GM18505 (cell line): ENCODE measurements around the gene SH2D6.

ENCODE experiments used
- ATAC-seq: cut with Tn5 transposase; IDR thresholded peaks from one replicate; pipeline ENCODE4 v1.9.1; 2021; ENCODE audit not compliant: unreplicated experiment
- POLR2A ChIP-seq: IDR thresholded peaks from 4 replicates; pipeline ENCODE4 v1.6.1; 2011; ENCODE audit warnings: borderline replicate concordance; ENCODE audit not compliant: insufficient read depth, insufficient read length; ENCODE audit errors: extremely low read depth

SH2D6 gene

DNA sequence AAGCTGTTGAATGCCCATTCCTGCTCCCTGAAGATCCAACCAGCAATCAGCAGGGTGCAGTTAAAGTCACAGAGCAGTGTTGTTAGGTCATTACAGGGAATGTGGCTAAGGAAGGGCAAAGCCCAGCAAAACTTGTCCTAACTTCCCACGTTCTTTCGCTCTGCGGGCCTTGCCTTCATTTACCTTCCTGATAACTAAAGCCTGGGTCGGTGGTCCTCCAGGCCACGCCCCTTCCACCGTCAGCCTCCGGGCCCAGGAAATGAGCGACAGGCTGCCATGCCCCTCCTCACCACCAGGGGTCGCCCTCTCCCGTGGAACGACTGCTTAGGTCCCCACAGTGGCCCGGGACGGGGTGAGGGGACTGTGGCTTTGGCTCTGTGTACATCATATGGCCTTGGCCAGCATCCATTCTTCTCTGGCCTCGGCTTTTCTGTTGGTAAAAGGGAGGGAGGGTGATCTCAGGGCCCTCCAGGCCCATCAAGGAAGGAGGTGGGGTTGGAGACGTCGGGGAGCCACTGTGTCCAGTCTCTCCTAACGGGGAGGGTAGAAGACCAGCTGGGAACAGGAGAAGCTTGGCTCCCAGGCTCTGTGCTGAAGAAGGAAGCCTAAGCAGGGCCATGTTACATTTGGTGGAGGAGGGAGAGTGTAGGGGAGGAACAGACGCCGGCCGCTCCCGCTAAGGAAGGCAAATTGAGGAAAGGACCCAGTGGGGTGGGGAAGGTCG, 2.2 kb downstream of the SH2D6 start:
- ATAC-seq: peak; percentile 56
- no peak for TF ChIP-seq POLR2A

DNA sequence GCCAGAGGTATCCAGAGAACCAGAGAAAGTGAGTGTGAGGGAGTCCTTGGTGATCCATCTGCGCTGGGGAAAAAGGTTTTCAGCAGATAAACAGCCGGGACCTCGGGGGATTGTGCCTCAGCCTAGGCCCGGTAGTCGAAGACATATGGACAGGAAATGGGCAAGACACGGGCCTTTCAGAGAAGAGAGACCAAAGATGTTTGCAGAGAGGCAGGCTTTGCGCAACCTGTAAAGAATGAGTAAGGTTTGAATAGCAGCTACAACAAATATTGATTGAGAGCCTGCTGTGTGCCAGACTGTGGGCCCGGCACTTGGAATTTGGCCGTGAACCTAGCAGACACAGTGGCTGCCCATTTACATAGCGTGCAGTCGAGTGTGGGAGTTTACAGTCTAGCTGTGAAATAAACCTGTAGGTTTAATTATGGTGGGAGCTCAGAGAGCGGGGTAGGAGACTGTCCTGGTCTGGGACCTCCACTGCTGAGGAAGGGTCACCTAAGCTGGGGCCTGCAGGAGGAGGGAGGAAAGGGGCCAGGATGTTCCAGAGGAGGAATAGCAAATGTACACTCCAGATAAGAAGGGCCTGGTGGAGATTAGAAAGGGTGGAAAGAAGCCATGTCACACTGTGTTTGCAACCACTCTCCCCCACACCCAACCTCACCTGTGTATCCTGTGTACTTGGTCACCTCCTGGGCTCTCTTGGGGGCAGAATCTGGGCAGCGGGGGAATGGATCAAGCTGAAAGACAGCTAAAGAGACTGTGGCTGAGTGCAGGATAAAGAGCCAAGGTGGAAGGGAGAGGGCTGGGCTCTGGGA, 3.0 kb downstream of the SH2D6 start:
- TF ChIP-seq POLR2A: no peak
- no peak for ATAC-seq

DNA sequence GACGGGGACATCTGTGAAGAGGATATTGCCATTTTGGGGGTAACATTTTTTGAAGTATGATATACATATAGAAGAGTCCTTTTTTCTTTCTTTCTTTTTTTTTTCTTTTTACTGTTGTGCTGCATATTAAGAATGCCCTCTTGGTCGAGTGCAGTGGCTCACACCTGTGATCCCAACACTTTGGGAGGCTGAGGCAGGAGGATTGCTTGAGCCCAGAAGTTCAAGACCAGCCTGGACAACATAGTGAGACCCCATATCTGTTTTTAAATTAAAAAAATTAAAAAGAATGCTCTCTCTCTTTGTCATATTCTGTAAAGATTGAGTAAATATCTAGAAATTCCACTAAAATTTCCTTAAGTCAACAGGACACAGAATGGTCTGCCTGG, 3.6 kb downstream of the SH2D6 start:
- TF ChIP-seq POLR2A: no peak
- ATAC-seq: no peak

DNA sequence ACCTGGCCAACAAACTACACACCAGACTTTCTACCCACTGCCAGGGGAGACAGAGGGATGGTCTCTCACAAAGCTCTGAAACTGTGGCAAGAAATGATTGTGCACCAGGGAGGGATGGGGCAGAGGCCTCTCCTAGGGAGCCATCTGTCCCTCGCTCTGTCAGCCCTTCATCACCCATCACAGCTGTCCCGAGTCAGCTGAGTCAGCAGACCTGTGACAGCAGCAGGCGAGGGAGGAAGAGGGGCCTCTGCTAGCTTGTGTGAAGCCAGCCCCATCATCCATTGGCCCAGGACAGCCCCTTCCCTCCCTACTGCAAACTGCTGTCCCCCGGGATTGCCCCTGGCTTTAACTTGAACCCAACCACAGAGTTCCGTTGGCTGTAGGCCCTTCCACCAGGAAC, 5.0 kb downstream of the SH2D6 start:
- TF ChIP-seq POLR2A: no peak
- ATAC-seq: no peak

DNA sequence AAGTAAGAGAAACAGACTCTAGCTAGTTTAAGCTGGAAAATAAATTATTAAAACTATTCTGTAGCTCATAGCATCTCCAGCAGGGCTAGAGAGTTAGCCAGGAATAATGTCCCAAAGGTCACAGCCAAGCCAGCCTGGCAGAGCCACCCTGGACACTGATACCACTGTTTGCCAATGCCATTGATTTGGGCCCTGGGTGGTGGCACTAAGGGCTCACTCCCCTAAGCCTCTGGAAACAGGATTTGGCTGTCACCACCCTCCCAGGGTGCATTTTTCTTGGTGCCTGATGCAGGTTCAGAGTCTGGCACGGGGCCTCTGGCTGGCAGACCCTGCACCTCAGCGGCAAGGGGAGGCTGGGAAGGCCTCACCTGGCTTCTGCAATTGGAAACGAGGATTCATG, 7.1 kb downstream of the SH2D6 start:
- no peak for ATAC-seq
- TF ChIP-seq POLR2A: no peak

DNA sequence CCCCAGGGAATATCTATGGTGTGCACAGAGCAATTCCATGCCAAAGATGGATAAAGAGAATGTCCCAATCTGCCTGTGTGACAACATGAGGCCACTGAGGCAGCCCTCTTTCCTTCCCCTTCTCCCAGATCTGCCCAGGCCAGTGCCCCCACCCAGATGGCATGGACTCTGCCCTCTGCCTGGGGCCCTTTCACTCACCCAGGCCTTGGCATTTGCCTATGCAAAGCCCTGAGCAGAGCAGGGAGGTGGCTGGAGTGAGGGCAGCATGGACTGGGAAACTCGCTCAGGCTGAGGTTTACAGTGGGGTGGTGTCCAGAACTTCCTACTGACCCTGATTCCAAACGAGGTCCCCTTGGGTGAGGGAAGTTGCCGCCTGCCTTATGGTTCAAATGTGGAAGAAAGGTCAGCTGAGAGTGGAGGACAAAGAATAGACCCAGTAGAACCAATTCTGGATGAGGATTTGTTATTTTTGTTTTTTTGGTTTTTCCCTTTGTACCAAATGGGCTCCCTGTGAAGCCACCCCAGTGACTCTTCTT, 8.9 kb downstream of the SH2D6 start:
- TF ChIP-seq POLR2A: no peak
- no peak for ATAC-seq

DNA sequence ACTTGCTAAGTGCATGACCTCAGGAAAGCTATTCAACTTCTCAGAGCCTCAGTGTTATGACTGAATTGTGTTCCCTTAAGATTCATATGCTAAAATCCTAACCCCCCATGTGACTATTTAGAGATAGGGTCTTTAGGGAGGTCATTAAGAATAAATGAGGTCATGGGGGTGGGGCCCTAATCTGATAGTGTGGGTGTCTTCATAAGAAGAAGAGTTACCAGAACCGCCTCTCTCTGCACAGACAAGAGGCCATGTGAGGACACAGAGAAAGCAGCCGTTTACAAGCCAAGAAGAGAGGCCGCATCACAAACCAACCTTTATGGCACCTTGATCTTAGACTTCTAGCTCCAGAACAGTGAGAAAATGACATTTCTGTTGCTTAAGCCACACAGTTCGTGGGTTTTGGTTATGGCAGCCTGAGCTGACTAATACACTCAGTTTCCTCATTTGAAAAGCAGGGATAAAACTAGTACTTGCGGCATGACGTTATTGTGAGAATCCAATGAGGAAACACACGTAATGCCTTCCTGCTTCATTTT, 9.9 kb downstream of the SH2D6 start:
- no peak for ATAC-seq
- TF ChIP-seq POLR2A: no peak

DNA sequence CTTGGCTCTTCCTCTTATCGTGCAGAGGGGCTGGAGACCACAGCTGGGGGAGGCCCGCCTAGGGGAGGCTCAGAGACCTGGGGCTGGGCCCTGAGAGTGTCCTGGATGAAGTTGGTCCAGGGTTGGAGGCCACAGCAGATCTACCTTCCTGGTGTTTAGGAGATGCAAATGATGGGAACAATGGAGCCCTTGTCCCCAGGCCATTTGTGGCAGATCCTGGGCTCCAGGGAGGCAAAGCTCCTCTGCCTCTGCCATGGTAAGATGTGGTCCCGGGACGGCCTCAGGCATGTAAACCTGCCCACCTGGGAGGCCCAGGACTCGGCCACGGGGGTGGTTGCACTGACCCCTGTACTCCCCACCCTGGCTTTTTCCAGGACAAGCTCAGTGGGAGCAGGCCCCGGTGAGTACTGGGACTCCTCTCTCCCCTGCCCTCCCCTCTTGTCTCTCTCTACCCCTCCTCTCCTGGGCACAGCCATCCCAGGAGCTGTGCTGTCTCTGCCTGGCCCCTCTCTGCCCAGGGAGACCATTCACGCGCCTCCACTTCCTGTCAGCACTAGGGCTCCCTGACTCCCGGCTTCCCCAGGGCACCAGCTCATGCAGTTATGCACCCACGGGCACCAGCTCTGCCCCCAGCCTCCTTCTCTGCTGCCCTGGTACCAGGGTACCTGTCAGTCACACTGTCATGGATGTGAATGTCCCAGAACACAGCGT, 10.9 kb downstream of the SH2D6 start:
- no peak for ATAC-seq
- TF ChIP-seq POLR2A: no peak

DNA sequence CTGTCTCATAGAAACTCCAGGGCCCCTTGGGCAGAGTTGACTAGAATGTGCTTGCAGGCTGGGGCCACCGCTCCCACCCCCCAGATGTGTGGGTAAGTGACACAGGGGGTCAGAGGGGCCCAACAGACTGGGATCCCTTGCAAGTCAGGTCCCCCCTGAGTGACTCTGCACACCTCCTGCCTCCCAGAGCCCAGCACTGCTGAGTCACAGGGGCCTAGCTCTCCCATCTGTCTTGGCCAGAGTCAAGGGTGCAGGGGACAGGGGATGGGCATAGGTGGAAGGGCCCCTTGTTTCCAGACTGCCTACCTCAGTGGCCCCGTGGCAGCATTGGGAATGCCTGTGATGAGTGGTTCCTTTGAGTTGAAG, 11.4 kb downstream of the SH2D6 start:
- TF ChIP-seq POLR2A: no peak
- no peak for ATAC-seq

DNA sequence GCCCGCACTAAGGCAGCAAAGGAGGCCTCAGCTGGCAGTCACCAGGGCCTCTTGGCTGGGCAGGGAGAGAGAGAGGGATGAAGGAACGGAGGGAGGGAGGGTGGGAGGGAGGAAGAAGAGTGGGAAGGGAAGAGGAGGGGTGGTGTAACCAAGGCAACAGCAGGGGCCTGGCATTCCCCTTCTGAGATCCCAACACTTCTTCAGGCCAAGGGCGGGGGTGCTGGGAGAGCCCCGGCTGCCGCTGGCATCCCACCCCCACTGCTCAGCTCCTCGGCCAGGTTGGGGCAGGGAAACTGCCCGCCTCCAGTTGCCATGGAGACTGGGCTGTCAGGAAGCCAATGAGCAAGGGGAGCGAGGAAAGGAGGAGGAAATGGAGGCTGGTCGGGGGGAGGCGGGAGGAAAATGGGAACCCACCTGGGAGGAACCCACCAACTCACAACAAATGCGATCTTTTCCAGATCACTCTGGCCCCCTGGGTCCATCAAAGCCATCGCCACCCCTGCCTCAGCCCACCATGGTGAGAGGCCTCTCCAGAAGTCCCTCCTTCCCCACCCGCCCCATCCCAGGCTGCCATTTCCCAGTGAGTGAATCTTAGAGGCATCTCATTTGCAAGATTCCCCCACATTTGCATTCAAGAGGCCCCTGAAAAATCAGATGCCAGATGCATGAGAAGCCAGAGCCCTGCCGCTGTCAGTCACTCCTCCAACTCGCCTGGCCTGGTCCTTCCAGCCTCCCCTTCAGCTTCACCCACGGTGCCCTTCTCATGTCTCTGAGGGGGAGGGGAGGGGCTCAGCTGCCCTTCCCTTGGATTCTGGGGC, 12.4 kb downstream of the SH2D6 start:
- ATAC-seq: no peak
- TF ChIP-seq POLR2A: no peak

DNA sequence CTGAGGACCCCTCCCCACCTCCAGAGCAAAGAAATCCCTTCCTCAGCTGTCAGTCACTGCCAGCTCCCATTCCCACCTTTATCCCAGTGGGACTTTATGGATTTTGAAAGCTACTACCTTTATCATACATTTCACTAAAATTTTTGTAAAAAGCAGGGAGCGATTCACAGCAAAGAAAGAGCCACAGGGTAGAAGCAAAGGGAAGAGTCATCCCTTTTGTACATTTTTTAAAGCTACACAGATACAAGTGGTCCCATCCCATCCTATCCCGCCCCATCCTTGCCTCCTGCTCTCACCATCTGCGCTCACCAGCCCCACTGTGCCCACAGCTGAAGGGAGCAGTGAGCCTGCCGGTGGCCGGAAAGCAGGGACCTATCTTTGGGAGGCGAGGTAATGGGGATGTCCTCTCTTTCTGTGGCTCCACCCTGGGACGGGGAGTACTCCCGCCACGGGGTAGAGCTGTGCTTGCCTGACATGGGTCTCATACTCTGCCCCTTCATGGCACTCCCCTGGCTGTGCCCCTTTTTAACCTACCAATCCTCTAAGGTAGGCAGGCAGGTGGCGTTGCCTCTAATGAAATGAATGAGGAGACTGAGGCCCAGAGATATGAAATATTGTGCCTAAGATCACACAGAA, 13.2 kb downstream of the SH2D6 start:
- ATAC-seq: no peak
- no peak for TF ChIP-seq POLR2A

DNA sequence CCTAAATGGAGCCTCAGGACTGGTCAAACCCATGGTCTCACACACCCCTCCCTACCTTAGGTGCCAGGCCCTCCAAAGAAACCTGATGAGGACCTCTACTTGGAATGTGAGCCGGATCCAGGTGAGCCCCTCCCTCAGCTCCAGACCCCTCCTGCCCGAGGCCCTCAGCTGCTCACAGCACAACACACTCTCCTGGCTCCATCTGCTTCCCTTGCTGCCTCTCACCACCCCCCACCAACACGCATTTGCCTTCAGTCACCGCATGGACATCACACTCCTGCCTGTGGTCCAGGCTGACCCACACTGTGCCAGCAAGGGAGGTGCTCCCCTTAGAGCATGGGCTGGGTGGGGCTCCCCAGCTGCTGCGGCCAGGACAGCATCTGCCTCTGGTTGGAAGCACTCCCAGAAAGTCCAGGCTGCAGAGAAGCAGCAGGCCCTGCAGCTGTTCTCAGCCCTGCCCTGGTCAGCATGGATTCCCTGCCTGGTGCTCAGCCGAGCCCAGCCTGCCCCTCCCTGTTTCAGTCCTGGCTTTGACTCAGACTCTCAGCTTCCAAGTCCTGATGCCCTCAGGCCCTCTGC, 15.1 kb downstream of the SH2D6 start:
- ATAC-seq: no peak

More for the DNA sequence above, 15.1 kb downstream of the SH2D6 start:
- no peak for TF ChIP-seq POLR2A
